Ishikawa (cell line): ENCODE results near the gene PTK6.

ENCODE experiments used
- CEBPB ChIP-seq: IDR thresholded peaks from 2 replicates; pipeline ENCODE4 v1.6.1; 2012
- CREB1 ChIP-seq: IDR thresholded peaks from 2 replicates; pipeline ENCODE4 v1.6.1; 2012; ENCODE audit warnings: low read depth
- EGR1 ChIP-seq: IDR thresholded peaks from 2 replicates; pipeline ENCODE4 v1.6.1; 2012
- EP300 ChIP-seq: IDR thresholded peaks from 2 replicates; pipeline ENCODE4 v1.6.1; 2012; ENCODE audit warnings: borderline replicate concordance
- FOXM1 ChIP-seq: IDR thresholded peaks from 2 replicates; pipeline ENCODE4 v1.6.1; 2012; ENCODE audit warnings: low read depth, borderline replicate concordance
- NFIC ChIP-seq: IDR thresholded peaks from 2 replicates; pipeline ENCODE4 v1.6.1; 2012
- RAD21 ChIP-seq: IDR thresholded peaks from 2 replicates; pipeline ENCODE4 v1.6.1; 2012; ENCODE audit warnings: low read depth
- TAF1 ChIP-seq: IDR thresholded peaks from 2 replicates; pipeline ENCODE4 v1.6.1; 2012; ENCODE audit warnings: low read depth, mild to moderate bottlenecking
- TCF12 ChIP-seq: IDR thresholded peaks from 2 replicates; pipeline ENCODE4 v1.6.1; 2012; ENCODE audit warnings: low read depth
- TEAD4 ChIP-seq: IDR thresholded peaks from 2 replicates; pipeline ENCODE4 v1.6.1; 2012
- ZBTB7A ChIP-seq: IDR thresholded peaks from 2 replicates; pipeline ENCODE4 v1.6.1; 2012; ENCODE audit warnings: low read depth
- TF ChIP-seq, protein P1 (sequence below): IDR thresholded peaks from 2 replicates; pipeline ENCODE4 v1.6.1; 2012
- TF ChIP-seq, protein P2 (sequence below): IDR thresholded peaks from 2 replicates; pipeline ENCODE4 v1.6.1; 2012; ENCODE audit warnings: low read depth, mild to moderate bottlenecking
- TF ChIP-seq, protein P3 (sequence below): IDR thresholded peaks from 2 replicates; pipeline ENCODE4 v1.6.1; 2012

DNA sequence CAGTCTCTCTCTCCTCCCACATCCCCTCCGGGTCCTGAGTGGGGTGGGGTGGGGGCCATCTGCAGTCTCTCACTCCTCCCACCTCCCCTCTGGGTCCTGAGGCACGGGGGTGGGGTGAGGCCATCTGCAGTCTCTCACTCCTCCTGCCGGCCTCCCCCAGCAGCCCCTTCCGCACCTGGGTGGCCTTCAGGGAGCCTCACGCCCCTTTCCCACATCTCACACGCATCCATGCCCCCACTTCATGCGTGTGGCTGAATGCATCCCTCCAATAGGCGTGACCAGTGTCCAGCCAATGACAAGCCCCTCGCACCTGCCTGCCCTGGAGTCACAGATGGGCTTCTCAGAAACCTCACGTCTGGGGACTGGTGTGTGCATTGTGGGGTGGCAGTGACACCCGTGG lies 11.4 kb upstream of the PTK6 start:
- TF ChIP-seq FOXM1 (no peak), CREB1 (no peak), EP300 (no peak), TCF12 (no peak), EGR1 (no peak), TAF1 (no peak), NFIC (no peak), CEBPB (no peak), ZBTB7A (no peak), TEAD4 (no peak), RAD21 (no peak)
- TF ChIP-seq, protein P1, sequence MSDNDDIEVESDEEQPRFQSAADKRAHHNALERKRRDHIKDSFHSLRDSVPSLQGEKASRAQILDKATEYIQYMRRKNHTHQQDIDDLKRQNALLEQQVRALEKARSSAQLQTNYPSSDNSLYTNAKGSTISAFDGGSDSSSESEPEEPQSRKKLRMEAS = no peak
- TF ChIP-seq, protein P2, sequence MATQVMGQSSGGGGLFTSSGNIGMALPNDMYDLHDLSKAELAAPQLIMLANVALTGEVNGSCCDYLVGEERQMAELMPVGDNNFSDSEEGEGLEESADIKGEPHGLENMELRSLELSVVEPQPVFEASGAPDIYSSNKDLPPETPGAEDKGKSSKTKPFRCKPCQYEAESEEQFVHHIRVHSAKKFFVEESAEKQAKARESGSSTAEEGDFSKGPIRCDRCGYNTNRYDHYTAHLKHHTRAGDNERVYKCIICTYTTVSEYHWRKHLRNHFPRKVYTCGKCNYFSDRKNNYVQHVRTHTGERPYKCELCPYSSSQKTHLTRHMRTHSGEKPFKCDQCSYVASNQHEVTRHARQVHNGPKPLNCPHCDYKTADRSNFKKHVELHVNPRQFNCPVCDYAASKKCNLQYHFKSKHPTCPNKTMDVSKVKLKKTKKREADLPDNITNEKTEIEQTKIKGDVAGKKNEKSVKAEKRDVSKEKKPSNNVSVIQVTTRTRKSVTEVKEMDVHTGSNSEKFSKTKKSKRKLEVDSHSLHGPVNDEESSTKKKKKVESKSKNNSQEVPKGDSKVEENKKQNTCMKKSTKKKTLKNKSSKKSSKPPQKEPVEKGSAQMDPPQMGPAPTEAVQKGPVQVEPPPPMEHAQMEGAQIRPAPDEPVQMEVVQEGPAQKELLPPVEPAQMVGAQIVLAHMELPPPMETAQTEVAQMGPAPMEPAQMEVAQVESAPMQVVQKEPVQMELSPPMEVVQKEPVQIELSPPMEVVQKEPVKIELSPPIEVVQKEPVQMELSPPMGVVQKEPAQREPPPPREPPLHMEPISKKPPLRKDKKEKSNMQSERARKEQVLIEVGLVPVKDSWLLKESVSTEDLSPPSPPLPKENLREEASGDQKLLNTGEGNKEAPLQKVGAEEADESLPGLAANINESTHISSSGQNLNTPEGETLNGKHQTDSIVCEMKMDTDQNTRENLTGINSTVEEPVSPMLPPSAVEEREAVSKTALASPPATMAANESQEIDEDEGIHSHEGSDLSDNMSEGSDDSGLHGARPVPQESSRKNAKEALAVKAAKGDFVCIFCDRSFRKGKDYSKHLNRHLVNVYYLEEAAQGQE = no peak
- TF ChIP-seq, protein P3, sequence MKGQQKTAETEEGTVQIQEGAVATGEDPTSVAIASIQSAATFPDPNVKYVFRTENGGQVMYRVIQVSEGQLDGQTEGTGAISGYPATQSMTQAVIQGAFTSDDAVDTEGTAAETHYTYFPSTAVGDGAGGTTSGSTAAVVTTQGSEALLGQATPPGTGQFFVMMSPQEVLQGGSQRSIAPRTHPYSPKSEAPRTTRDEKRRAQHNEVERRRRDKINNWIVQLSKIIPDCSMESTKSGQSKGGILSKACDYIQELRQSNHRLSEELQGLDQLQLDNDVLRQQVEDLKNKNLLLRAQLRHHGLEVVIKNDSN = no peak
